Measurements from ENCODE around the gene CREB3L1.

Gene CREB3L1

DNA sequence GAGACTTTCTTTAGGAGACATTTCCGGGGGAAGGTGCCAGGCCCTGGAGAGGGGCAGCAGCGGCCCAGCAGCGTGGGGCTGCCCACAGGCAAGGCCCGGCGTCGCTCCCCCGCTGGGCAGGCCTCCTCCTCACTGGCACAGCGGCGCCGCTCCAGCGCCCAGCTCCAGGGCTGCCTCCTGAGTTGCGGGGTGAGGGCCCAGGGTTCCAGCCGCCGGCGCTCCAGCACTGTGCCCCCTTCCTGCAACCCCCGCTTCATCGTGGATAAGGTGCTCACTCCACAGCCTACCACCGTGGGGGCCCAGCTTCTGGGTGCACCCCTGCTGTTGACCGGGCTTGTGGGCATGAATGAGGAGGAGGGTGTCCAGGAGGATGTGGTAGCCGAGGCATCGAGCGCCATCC, 88.8 kb downstream of the CREB3L1 start:
- DNase-seq: no peak
- no peak overlapping the region for H3K27ac ChIP-seq (ENCODE audit: insufficient read depth in 1 of 2, low read depth in 1 of 2, low read length in 2 of 2, poor library complexity in 1 of 2, severe bottlenecking in 2 of 2)
- no peak overlapping the region for H3K4me3 ChIP-seq (ENCODE audit: control insufficient read depth in 1 of 7, extremely low read depth in 1 of 7, insufficient read depth in 4 of 7, low read depth in 2 of 7, low read length in 6 of 7)
- ChIA-PET POLR2A (interaction anchor here (0.9 kb wide), 1 partner anchor 19 kb away, joined by 3 read pairs; the partner anchor contains the start of gene DGKZ), CTCF (interaction anchor here (1.4 to 42.2 kb wide), 5 partner anchors 4 to 127 kb away, joined by 4 to 1037 read pairs (median 9); partner anchors contain the start of genes DGKZ and MDK)
- no peaks in the 10 kb centered on the region for H3K27me3 ChIP-seq (replicated peaks in 2 of 5; ENCODE audit: control insufficient read depth in 4 of 5, insufficient read depth in 5 of 5, low read length in 4 of 5)
- H3K36me3 ChIP-seq (ENCODE audit: control insufficient read depth in 4 of 4, insufficient read depth in 4 of 4, low read length in 3 of 4): peaks cover 5 to 78% (median 44%) of the 10 kb centered on the region in 4 experiments
- 96% methylated on average over 12 of the region's 22 CpGs for WGBS (ENCODE audit: insufficient coverage)
- H3K9me3 ChIP-seq (ENCODE audit: control extremely low read depth in 1 of 5, control insufficient read depth in 4 of 5, insufficient read depth in 2 of 5, low read depth in 1 of 5, low read length in 4 of 5): no peaks in the 10 kb centered on the region
- peaks cover 0 to 52% (median 43%) of the 10 kb centered on the region in 4 experiments for H3K4me1 ChIP-seq (ENCODE audit: control extremely low read depth in 1 of 4, control insufficient read depth in 4 of 4, insufficient read depth in 4 of 4, low read length in 3 of 4)

DNA sequence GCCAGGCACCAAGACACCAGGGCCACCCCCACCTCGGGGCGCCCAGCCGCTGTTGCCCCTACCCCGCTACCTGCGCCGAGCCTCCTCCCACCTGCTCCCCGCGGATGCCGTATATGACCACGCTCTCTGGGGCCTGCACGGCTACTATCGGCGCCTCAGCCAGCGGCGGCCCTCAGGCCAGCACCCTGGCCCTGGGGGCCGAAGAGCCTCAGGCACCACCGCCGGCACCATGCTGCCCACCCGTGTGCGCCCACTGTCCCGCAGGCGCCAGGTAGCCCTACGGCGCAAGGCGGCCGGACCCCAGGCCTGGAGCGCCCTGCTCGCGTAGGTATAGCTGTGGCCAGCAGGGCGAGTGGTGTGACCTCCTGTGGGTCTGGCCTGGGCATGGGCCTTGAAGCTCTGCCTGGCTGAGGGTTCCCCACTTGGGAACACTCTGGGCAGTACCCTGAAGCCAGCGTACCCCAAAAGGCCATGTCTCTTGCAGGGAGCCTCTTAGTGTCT, 89.2 kb downstream of the CREB3L1 start:
- H3K27ac ChIP-seq (ENCODE audit: insufficient read depth in 1 of 2, low read depth in 1 of 2, low read length in 2 of 2, poor library complexity in 1 of 2, severe bottlenecking in 2 of 2): no peak overlapping the region
- H3K27me3 ChIP-seq (replicated peaks in 2 of 5; ENCODE audit: control insufficient read depth in 4 of 5, insufficient read depth in 5 of 5, low read length in 4 of 5): no peaks in the 10 kb centered on the region
- H3K4me1 ChIP-seq (ENCODE audit: control extremely low read depth in 1 of 4, control insufficient read depth in 4 of 4, insufficient read depth in 4 of 4, low read length in 3 of 4): peaks cover 0 to 48% (median 39%) of the 10 kb centered on the region in 4 experiments
- POLR2A ChIA-PET: interaction anchor here (1.5 kb wide), 1 partner anchor 10 kb away, joined by 3 read pairs; no protein-coding TSS in a partner anchor
- H3K9me3 ChIP-seq (ENCODE audit: control extremely low read depth in 1 of 5, control insufficient read depth in 4 of 5, insufficient read depth in 2 of 5, low read depth in 1 of 5, low read length in 4 of 5): no peaks in the 10 kb centered on the region
- peak in 1 of 3 donors; percentile 39 for DNase-seq
- H3K4me3 ChIP-seq (ENCODE audit: control insufficient read depth in 1 of 7, extremely low read depth in 1 of 7, insufficient read depth in 4 of 7, low read depth in 2 of 7, low read length in 6 of 7): no peak overlapping the region
- H3K36me3 ChIP-seq (ENCODE audit: control insufficient read depth in 4 of 4, insufficient read depth in 4 of 4, low read length in 3 of 4): peaks cover 9 to 82% (median 47%) of the 10 kb centered on the region in 4 experiments
- WGBS (ENCODE audit: insufficient coverage): 98% methylated on average over 28 of the region's 31 CpGs
- CTCF ChIA-PET: interaction anchor here (0.7 to 42.2 kb wide), 6 partner anchors 5 to 128 kb away, joined by 3 to 1037 read pairs (median 10); partner anchors contain the start of genes DGKZ and MDK

DNA sequence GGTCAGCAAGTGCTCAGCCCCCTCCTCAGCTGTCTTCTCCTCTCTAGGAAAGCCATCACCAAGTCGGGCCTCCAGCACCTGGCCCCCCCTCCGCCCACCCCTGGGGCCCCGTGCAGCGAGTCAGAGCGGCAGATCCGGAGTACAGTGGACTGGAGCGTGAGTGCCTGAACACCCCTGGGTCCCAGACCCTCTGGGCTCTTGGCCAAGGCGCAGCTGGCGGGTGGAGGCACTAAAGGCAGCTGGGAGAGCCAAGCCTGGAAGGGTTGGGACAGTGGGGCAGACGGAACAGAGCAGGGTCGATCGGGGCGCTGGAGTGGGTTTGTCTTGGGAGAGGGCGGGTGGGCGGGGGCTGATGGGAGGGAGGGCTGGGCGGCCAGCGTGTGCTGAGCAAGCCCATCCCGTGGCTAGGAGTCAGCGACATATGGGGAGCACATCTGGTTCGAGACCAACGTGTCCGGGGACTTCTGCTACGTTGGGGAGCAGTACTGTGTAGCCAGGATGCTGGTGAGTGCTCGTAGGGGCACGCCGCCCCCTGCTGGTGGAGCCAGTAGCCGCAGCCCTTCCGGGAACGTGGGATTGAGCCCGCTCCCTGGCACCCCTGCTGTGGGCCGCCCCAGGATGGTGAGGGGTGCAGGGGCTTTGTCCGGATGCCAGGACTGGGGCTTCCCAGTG, 89.9 kb downstream of the CREB3L1 start:
- Histone ChIP-seq H3K4me3 (ENCODE audit: control insufficient read depth in 1 of 7, extremely low read depth in 1 of 7, insufficient read depth in 4 of 7, low read depth in 2 of 7, low read length in 6 of 7) (no peak overlapping the region), H3K9me3 (ENCODE audit: control extremely low read depth in 1 of 5, control insufficient read depth in 4 of 5, insufficient read depth in 2 of 5, low read depth in 1 of 5, low read length in 4 of 5) (no peaks in the 10 kb centered on the region), H3K4me1 (ENCODE audit: control extremely low read depth in 1 of 4, control insufficient read depth in 4 of 4, insufficient read depth in 4 of 4, low read length in 3 of 4) (peaks cover 0 to 41% (median 32%) of the 10 kb centered on the region in 4 experiments), H3K27ac (ENCODE audit: insufficient read depth in 1 of 2, low read depth in 1 of 2, low read length in 2 of 2, poor library complexity in 1 of 2, severe bottlenecking in 2 of 2) (no peak overlapping the region), H3K36me3 (ENCODE audit: control insufficient read depth in 4 of 4, insufficient read depth in 4 of 4, low read length in 3 of 4) (peaks cover 14 to 87% (median 52%) of the 10 kb centered on the region in 4 experiments), H3K27me3 (replicated peaks in 2 of 5; ENCODE audit: control insufficient read depth in 4 of 5, insufficient read depth in 5 of 5, low read length in 4 of 5) (no peaks in the 10 kb centered on the region)
- ChIA-PET CTCF (interaction anchor here (0.7 to 42.2 kb wide), 8 partner anchors 6 to 164 kb away, joined by 3 to 1037 read pairs (median 3); partner anchors contain the start of genes DGKZ and MDK), POLR2A (interaction anchor here (1.5 kb wide), 1 partner anchor 11 kb away, joined by 3 read pairs; no protein-coding TSS in a partner anchor)
- peak; percentile 60 to 77 (median 75) for DNase-seq
- WGBS (ENCODE audit: insufficient coverage): 26% methylated on average over 23 of the region's 32 CpGs

DNA sequence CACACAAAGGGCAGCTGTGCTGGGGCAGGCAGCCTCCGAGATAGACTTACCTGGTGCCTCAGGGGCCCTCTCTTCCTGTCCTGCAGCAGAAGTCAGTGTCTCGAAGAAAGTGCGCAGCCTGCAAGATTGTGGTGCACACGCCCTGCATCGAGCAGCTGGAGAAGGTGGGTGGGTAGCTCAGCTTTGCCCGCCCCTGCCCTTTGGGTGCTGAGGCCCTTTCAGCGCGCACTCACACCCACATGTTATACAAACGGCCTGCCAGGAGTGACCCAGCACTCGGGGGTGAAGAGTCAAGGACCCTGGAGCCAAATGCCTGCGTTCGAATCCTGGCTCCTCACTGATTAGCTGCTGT, 90.4 kb downstream of the CREB3L1 start:
- Histone ChIP-seq H3K27ac (ENCODE audit: insufficient read depth in 1 of 2, low read depth in 1 of 2, low read length in 2 of 2, poor library complexity in 1 of 2, severe bottlenecking in 2 of 2) (no peak overlapping the region), H3K4me1 (ENCODE audit: control extremely low read depth in 1 of 4, control insufficient read depth in 4 of 4, insufficient read depth in 4 of 4, low read length in 3 of 4) (peaks cover 0 to 36% (median 27%) of the 10 kb centered on the region in 4 experiments), H3K4me3 (ENCODE audit: control insufficient read depth in 1 of 7, extremely low read depth in 1 of 7, insufficient read depth in 4 of 7, low read depth in 2 of 7, low read length in 6 of 7) (no peak overlapping the region), H3K27me3 (replicated peaks in 2 of 5; ENCODE audit: control insufficient read depth in 4 of 5, insufficient read depth in 5 of 5, low read length in 4 of 5) (no peaks in the 10 kb centered on the region), H3K9me3 (ENCODE audit: control extremely low read depth in 1 of 5, control insufficient read depth in 4 of 5, insufficient read depth in 2 of 5, low read depth in 1 of 5, low read length in 4 of 5) (no peaks in the 10 kb centered on the region), H3K36me3 (ENCODE audit: control insufficient read depth in 4 of 4, insufficient read depth in 4 of 4, low read length in 3 of 4) (peaks cover 15 to 87% (median 56%) of the 10 kb centered on the region in 4 experiments)
- ChIA-PET POLR2A (interaction anchor here (1.3 to 1.5 kb wide), 2 partner anchors 9 to 11 kb away, joined by 3 to 4 read pairs; no protein-coding TSS in a partner anchor), CTCF (interaction anchor here (0.8 to 42.2 kb wide), 6 partner anchors 6 to 164 kb away, joined by 3 to 1037 read pairs (median 8); partner anchors contain the start of genes DGKZ and MDK)
- no peak for DNase-seq
- 83% methylated on average over 11 of the region's 12 CpGs for WGBS (ENCODE audit: insufficient coverage)

DNA sequence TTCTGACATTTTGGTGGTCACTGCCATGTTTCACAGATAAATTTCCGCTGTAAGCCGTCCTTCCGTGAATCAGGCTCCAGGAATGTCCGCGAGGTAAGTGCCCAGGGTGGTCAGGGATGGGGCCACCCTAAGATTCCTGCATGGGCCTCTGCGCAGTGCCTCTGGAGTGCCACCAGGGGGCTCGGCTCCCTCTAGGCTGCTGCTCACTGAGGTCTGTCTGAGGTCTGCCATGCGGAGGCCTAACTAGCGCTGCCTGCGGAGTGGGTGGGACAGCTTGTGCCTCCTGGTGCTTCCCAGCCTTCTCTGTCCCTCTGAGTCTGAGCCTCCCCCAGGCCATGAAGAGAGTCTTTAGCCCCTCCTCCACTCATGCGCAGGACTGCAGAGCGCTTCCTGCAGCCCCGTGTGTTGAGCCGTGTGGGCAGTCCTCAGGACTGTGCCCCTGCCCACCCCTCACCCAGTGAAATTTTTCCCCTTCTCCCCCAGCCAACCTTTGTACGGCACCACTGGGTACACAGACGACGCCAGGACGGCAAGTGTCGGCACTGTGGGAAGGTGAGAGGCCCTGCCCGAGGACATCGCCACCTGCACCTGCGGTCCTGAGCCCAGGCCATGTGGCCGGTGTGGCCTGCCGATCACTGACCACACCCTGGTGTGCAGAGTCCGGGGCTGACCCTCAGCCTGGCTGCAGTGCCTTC, 92.1 kb downstream of the CREB3L1 start:
- no peaks in the 10 kb centered on the region for H3K9me3 ChIP-seq (ENCODE audit: control extremely low read depth in 1 of 5, control insufficient read depth in 4 of 5, insufficient read depth in 2 of 5, low read depth in 1 of 5, low read length in 4 of 5)
- H3K4me3 ChIP-seq (ENCODE audit: control insufficient read depth in 1 of 7, extremely low read depth in 1 of 7, insufficient read depth in 4 of 7, low read depth in 2 of 7, low read length in 6 of 7): no peak overlapping the region
- WGBS (ENCODE audit: insufficient coverage): 85% methylated on average over 22 of the region's 25 CpGs
- CTCF ChIA-PET: interaction anchor here (1.4 to 42.2 kb wide), 5 partner anchors 8 to 159 kb away, joined by 4 to 1037 read pairs (median 7); partner anchors contain the start of genes DGKZ and MDK
- POLR2A ChIA-PET: interaction anchor here (1.0 kb wide), 1 partner anchor 18 kb away, joined by 3 read pairs; no protein-coding TSS in a partner anchor
- H3K36me3 ChIP-seq (ENCODE audit: control insufficient read depth in 4 of 4, insufficient read depth in 4 of 4, low read length in 3 of 4): peaks cover 18 to 87% (median 60%) of the 10 kb centered on the region in 4 experiments
- H3K27ac ChIP-seq (ENCODE audit: insufficient read depth in 1 of 2, low read depth in 1 of 2, low read length in 2 of 2, poor library complexity in 1 of 2, severe bottlenecking in 2 of 2): no peak overlapping the region
- peak; percentile 63 to 75 (median 74) for DNase-seq
- H3K4me1 ChIP-seq (ENCODE audit: control extremely low read depth in 1 of 4, control insufficient read depth in 4 of 4, insufficient read depth in 4 of 4, low read length in 3 of 4): peaks cover 0 to 19% (median 11%) of the 10 kb centered on the region in 4 experiments
- H3K27me3 ChIP-seq (replicated peaks in 2 of 5; ENCODE audit: control insufficient read depth in 4 of 5, insufficient read depth in 5 of 5, low read length in 4 of 5): no peaks in the 10 kb centered on the region

DNA sequence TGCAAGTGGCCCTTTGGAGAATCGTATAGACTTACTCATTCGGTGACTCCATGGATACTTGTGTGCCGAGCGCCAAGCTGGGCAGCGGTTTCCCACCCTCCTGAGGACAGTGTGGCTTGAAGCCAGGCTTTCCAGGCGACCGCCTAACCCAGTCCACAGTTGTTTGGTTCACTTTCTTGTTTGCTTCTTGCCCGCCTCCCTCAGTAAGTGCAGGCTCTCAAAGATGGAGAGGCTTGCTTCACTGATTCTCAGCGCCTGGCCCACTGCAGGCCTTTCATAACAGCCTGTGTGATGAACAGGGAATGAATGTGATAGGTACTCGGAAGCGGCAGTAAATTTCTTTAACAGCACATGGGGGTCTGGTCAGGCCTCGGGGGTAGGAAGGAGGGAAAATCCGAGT, 92.8 kb downstream of the CREB3L1 start:
- CTCF ChIA-PET: interaction anchor here (1.4 to 40.1 kb wide), 3 partner anchors 22 to 158 kb away, joined by 4 to 1037 read pairs (median 7); partner anchors contain the start of gene DGKZ
- POLR2A ChIA-PET: no interaction called here
- H3K36me3 ChIP-seq (ENCODE audit: control insufficient read depth in 4 of 4, insufficient read depth in 4 of 4, low read length in 3 of 4): peaks cover 20 to 87% (median 58%) of the 10 kb centered on the region in 4 experiments

More for the DNA sequence above, 92.8 kb downstream of the CREB3L1 start:
- Histone ChIP-seq H3K27me3 (replicated peaks in 2 of 5; ENCODE audit: control insufficient read depth in 4 of 5, insufficient read depth in 5 of 5, low read length in 4 of 5) (no peaks in the 10 kb centered on the region), H3K9me3 (ENCODE audit: control extremely low read depth in 1 of 5, control insufficient read depth in 4 of 5, insufficient read depth in 2 of 5, low read depth in 1 of 5, low read length in 4 of 5) (no peaks in the 10 kb centered on the region), H3K4me3 (ENCODE audit: control insufficient read depth in 1 of 7, extremely low read depth in 1 of 7, insufficient read depth in 4 of 7, low read depth in 2 of 7, low read length in 6 of 7) (no peak overlapping the region), H3K4me1 (ENCODE audit: control extremely low read depth in 1 of 4, control insufficient read depth in 4 of 4, insufficient read depth in 4 of 4, low read length in 3 of 4) (peaks cover 0 to 14% (median 10%) of the 10 kb centered on the region in 4 experiments), H3K27ac (ENCODE audit: insufficient read depth in 1 of 2, low read depth in 1 of 2, low read length in 2 of 2, poor library complexity in 1 of 2, severe bottlenecking in 2 of 2) (no peak overlapping the region)
- WGBS (ENCODE audit: insufficient coverage): 100% methylated on average over 9 of the region's 13 CpGs
- DNase-seq: no peak

All from common myeloid progenitor, CD34-positive (primary cell).